Measurements from ENCODE around the gene AEN.

The AEN gene

GRCh38 chr15:88656760-88657221 lies 35.7 kb downstream of the AEN start:
- Mint-ChIP-seq H3K27me3 (ENCODE audit: low read depth) (no peaks in the 10 kb centered on the region), H3K9me3 (no peaks in the 10 kb centered on the region), H3K36me3 (ENCODE audit: low read depth) (peaks cover 10% of the 10 kb centered on the region), H3K27ac (no peak overlapping the region), H3K4me3 (no peak overlapping the region), H3K4me1 (ENCODE audit: low read depth) (peaks cover 11% of the 10 kb centered on the region)

GRCh38 chr15:88657326-88658069 lies 36.4 kb downstream of the AEN start:
- peaks cover 11% of the 10 kb centered on the region for H3K4me1 Mint-ChIP-seq (ENCODE audit: low read depth)
- peaks cover 10% of the 10 kb centered on the region for H3K36me3 Mint-ChIP-seq (ENCODE audit: low read depth)
- H3K27me3 Mint-ChIP-seq (ENCODE audit: low read depth), result no peaks in the 10 kb centered on the region
- H3K27ac Mint-ChIP-seq, result no peak overlapping the region
- H3K9me3 Mint-ChIP-seq, result no peaks in the 10 kb centered on the region
- no peak overlapping the region for H3K4me3 Mint-ChIP-seq

- H3K36me3 Mint-ChIP-seq (ENCODE audit: low read depth), result peaks cover 3% of the 10 kb centered on the region
- H3K4me1 Mint-ChIP-seq (ENCODE audit: low read depth), result peaks cover 4% of the 10 kb centered on the region
- H3K27me3 Mint-ChIP-seq (ENCODE audit: low read depth), result no peaks in the 10 kb centered on the region
- H3K9me3 Mint-ChIP-seq, result no peaks in the 10 kb centered on the region
- no peak overlapping the region for H3K27ac Mint-ChIP-seq
- H3K4me3 Mint-ChIP-seq, result no peak overlapping the region
These were observed 37.2 kb downstream of the AEN start for GRCh38 chr15:88658070-88658965.

DNA sequence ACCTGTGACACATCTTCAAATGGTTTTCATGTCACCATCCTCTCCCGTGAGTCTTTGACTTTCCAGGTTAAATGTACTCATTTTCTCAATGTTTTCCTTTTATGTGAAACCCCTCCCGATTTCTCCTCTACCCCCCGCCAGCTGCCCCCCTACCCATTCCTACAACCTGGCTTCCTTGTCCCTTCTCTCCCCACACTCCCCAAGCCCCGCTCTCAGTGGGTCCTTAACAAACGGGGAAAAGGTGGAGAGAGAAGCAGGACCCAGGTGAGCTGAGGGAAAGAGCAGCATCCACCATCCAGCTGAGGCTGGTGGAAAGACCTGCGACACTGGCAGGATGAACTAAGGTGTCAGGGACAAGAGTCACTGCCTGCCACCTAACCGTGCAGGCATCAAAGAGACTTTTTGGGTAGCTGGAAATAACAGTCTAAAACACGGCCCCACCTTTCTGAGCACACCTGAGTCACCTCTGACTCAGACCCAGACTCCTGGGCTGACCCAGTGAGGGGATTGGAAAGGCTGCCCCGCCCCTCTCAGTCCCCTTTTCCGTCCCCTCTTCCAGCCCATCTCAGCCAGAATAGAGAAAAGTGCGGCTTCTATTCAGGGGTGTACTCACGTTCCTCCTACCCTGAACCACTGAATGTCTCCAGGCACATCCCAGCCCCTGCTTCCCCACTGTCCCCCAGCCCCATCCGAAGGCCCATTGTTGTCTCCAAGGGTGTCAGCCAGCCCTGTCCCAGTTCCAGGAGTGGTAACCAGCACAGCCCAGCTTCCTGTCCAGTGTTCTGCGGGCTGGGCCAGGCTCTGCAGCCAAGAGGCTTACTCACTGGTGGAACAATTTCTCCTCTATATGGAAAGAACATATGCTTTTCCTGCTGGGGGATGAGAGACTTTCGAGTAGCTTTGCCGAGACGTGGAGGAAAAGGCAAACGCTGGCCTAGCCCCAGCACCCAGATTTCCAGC lies 38.1 kb downstream of the AEN start:
- no peaks in the 10 kb centered on the region for H3K9me3 Mint-ChIP-seq
- peaks cover 5% of the 10 kb centered on the region for H3K4me1 Mint-ChIP-seq (ENCODE audit: low read depth)
- H3K36me3 Mint-ChIP-seq (ENCODE audit: low read depth), result peaks cover 3% of the 10 kb centered on the region
- no peak overlapping the region for H3K27ac Mint-ChIP-seq
- no peak overlapping the region for H3K4me3 Mint-ChIP-seq
- no peaks in the 10 kb centered on the region for H3K27me3 Mint-ChIP-seq (ENCODE audit: low read depth)

GRCh38 chr15:88661041-88661700 lies 40.0 kb downstream of the AEN start:
- Mint-ChIP-seq H3K27me3 (ENCODE audit: low read depth) (no peaks in the 10 kb centered on the region), H3K4me1 (ENCODE audit: low read depth) (peaks cover 7% of the 10 kb centered on the region), H3K9me3 (no peaks in the 10 kb centered on the region), H3K27ac (no peak overlapping the region), H3K36me3 (ENCODE audit: low read depth) (peaks cover 2% of the 10 kb centered on the region), H3K4me3 (no peak overlapping the region)

DNA sequence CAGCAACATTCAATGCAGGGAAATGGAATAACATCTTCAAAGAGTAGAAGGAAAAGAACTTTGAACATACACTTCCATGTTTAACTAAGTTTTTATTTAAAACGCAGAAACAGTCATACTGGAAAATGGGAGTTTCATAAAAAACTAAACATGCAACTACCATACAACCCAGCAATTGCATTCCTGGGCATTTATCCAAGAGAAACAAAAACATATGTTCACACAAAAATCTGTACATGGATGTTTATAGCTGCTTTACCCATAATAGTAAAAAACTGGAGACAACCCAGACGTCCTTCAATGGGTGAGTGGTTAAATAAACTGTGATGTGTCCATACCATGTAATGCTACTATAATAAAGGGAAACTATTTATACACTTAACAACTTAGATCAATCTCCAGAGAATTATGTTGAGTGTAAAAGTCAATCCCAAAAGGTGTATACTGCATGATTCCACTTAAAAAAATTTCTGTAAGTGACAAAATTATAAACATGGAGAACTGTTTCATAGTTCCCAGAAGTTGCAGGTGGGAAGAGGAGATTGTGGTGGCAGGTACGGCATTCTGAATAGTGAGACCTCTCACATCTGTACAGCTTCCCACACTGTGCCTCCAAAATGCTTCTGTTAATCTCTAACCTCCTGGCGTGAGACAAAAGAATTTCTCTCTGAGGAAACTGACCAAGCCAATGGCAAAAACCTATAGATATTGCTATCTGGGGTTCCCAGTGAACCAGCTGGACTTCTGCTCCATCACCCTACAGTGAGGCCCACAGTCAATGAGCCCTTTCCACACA lies 40.8 kb downstream of the AEN start:
- H3K4me3 Mint-ChIP-seq, result no peak overlapping the region
- no peaks in the 10 kb centered on the region for H3K9me3 Mint-ChIP-seq
- H3K36me3 Mint-ChIP-seq (ENCODE audit: low read depth), result peaks cover 2% of the 10 kb centered on the region
- H3K27ac Mint-ChIP-seq, result no peak overlapping the region
- H3K27me3 Mint-ChIP-seq (ENCODE audit: low read depth), result no peaks in the 10 kb centered on the region
- peaks cover 7% of the 10 kb centered on the region for H3K4me1 Mint-ChIP-seq (ENCODE audit: low read depth)

GRCh38 chr15:88663141-88663621 lies 42.0 kb downstream of the AEN start:
- H3K27ac Mint-ChIP-seq, result no peak overlapping the region
- peaks cover 2% of the 10 kb centered on the region for H3K36me3 Mint-ChIP-seq (ENCODE audit: low read depth)
- no peaks in the 10 kb centered on the region for H3K9me3 Mint-ChIP-seq

GRCh38 chr15:88664151-88664778 lies 43.1 kb downstream of the AEN start:
- H3K9me3 Mint-ChIP-seq, result no peaks in the 10 kb centered on the region
- H3K27me3 Mint-ChIP-seq (ENCODE audit: low read depth), result peaks cover 15% of the 10 kb centered on the region
- peaks cover 3% of the 10 kb centered on the region for H3K4me1 Mint-ChIP-seq (ENCODE audit: low read depth)
- no peak overlapping the region for H3K4me3 Mint-ChIP-seq
- peak overlapping the region; percentile 32 for H3K27ac Mint-ChIP-seq
- H3K36me3 Mint-ChIP-seq (ENCODE audit: low read depth), result peaks cover 2% of the 10 kb centered on the region

More at GRCh38 chr15:88663141-88663621, 42.0 kb downstream of the AEN start:
- H3K4me1 Mint-ChIP-seq (ENCODE audit: low read depth), result peaks cover 3% of the 10 kb centered on the region
- H3K4me3 Mint-ChIP-seq, result no peak overlapping the region
- H3K27me3 Mint-ChIP-seq (ENCODE audit: low read depth), result peaks cover 9% of the 10 kb centered on the region

DNA sequence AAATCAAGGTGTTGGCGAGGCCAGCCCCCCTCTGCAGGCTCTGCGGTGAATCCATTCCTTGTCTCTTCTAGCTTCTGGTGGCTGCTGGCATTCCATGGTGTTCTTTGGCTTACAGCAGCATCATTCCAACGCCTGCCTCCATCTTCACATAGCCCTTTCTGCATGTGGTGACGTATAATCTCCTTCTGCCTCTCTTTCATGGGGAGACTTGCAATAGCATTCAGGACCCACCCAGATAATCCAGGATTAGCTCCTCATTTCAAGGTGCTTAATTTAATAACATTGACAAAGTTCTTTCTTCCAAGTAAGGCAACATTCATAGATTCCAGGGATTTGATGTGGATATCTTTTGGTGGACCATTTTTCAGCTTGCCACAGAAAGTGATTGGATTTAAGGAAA lies 53.5 kb downstream of the AEN start:
- Mint-ChIP-seq H3K4me3 (no peak overlapping the region), H3K27me3 (ENCODE audit: low read depth) (peaks cover 35% of the 10 kb centered on the region), H3K27ac (no peak overlapping the region), H3K9me3 (no peaks in the 10 kb centered on the region), H3K36me3 (ENCODE audit: low read depth) (no peaks in the 10 kb centered on the region), H3K4me1 (ENCODE audit: low read depth) (no peaks in the 10 kb centered on the region)

- Mint-ChIP-seq H3K27me3 (ENCODE audit: low read depth) (peaks cover 16% of the 10 kb centered on the region), H3K4me3 (no peak overlapping the region), H3K27ac (no peak overlapping the region)
These were observed 57.6 kb downstream of the AEN start for GRCh38 chr15:88678755-88679154.

DNA sequence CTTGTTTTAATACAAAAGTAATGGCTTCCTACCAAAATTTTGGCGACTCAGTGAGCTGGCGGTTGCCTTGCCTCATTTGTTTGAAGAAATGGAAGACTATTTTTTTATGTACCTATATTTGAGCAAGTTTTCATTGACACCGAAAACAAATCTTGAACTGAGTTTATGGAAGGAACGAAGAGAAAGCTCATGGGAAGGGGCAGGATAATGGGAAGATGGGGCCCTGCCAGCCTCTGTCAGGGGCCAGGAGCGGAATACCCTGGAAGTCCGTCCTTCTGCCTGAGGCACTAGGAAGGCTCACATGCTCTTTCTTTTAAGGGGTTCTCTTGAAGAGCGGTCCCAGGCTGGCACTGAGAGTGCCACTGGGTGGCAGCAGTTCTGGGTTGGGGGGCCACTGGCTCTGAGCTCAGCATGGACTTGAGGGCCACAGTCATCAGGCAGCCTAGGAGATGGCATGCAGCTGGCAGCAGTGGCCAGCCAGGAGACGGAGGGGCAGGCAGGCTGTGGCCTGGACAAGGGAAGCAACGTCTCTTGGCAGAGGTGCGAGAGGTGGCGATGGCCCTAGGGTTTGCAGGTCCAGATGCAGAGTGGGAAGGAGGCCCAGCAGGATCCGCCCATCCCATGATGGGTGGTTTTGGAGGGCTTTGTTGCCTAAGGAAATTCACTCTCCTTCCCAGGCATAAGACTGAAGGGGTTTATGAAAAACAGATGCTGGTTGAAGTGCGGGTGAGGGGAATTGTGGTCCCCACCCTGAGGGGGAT lies 59.3 kb downstream of the AEN start:
- Mint-ChIP-seq H3K27ac (no peak overlapping the region), H3K4me1 (ENCODE audit: low read depth) (no peaks in the 10 kb centered on the region), H3K36me3 (ENCODE audit: low read depth) (no peaks in the 10 kb centered on the region), H3K27me3 (ENCODE audit: low read depth) (peaks cover 12% of the 10 kb centered on the region), H3K9me3 (no peaks in the 10 kb centered on the region), H3K4me3 (no peak overlapping the region)

More at GRCh38 chr15:88678755-88679154, 57.6 kb downstream of the AEN start:
- H3K36me3 Mint-ChIP-seq (ENCODE audit: low read depth), result no peaks in the 10 kb centered on the region
- H3K9me3 Mint-ChIP-seq, result no peaks in the 10 kb centered on the region
- no peaks in the 10 kb centered on the region for H3K4me1 Mint-ChIP-seq (ENCODE audit: low read depth)

DNA sequence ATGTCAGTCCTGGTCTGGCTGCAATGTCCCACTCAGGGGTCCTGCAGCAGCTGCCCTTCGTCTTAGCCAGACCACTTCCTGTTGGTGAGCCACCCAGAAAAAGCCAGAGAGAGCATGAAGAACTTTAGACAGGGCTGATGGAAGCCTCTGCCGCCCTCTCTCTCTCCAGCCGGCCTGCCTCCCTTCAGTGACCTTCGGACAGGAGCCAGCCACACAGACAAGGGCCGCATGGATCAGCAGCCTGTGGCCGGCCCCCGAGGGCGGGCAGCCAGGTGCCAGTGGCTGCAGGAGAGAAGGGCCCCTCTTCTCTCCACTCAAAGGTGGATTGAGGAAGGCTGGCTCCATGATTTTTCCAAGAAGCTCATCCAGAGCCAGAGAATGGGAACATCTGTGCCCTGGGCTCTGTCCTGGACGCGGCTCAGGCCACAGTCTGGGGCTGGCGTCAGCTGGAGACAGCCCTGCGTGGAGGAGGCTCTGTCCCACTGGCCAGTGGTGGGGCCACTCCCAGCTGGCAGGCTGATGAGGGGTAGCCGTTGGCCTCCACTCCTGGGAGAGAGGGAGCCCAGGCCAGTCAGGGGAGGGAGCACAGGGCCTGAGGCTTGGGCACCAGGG lies 60.6 kb downstream of the AEN start:
- H3K4me1 Mint-ChIP-seq (ENCODE audit: low read depth), result no peaks in the 10 kb centered on the region
- H3K27ac Mint-ChIP-seq, result no peak overlapping the region
- no peaks in the 10 kb centered on the region for H3K36me3 Mint-ChIP-seq (ENCODE audit: low read depth)
- H3K4me3 Mint-ChIP-seq, result no peak overlapping the region
- no peaks in the 10 kb centered on the region for H3K9me3 Mint-ChIP-seq
- H3K27me3 Mint-ChIP-seq (ENCODE audit: low read depth), result peaks cover 9% of the 10 kb centered on the region
